ENCODE measurements around the gene GFPT1.

- TF ChIP-seq KHSRP (IDR thresholded peaks at IDR 0.05) = no peak
- TF ChIP-seq CHAMP1 (IDR thresholded peaks at IDR 0.05) = no peak
- no peak for TF ChIP-seq NFATC3 (IDR thresholded peaks at IDR 0.05)
- no peak for TF ChIP-seq TEAD4 (IDR thresholded peaks at IDR 0.05; ENCODE audit: low read length)
- no peak for TF ChIP-seq TEAD4 (CRISPR knock-in tag; IDR thresholded peaks at IDR 0.05; ENCODE audit: borderline replicate concordance)
- no peak for TF ChIP-seq JUN (IDR thresholded peaks at IDR 0.05; ENCODE audit: borderline replicate concordance, low read depth, low read length)
- TF ChIP-seq JUN (CRISPR knock-in tag; IDR thresholded peaks at IDR 0.05; ENCODE audit: borderline replicate concordance) = no peak
- TF ChIP-seq CTCF (IDR thresholded peaks at IDR 0.05 in 2 of 3, conservative IDR thresholded peaks at IDR 0.05 in 1 of 3; ENCODE audit: insufficient read depth in 2 of 3, low read depth in 1 of 3, low read length in 3 of 3) = no peak
- TF ChIP-seq MLLT1 (IDR thresholded peaks at IDR 0.05) = no peak
- no peak for TF ChIP-seq TFE3 (CRISPR knock-in tag; IDR thresholded peaks at IDR 0.05)
- TF ChIP-seq MTA2 (IDR thresholded peaks at IDR 0.05; ENCODE audit: low read depth) = no peak
- TF ChIP-seq RFX5 (IDR thresholded peaks at IDR 0.05; ENCODE audit: low read depth, low read length) = no peak
- no peak for TF ChIP-seq POLR2AphosphoS5 (IDR thresholded peaks at IDR 0.05; ENCODE audit: control insufficient read depth, insufficient read depth, low read depth, low read length)
These were observed 51.7 kb downstream of the GFPT1 start for GRCh38 chr2:69335311-69335710.
